DMS53 (cell line): ENCODE results near the gene IL7R.
"Not testable (repeated sequence)": the region's sequence is repeated elsewhere in the genome, so short reads cannot be mapped to it uniquely, and the experiment has no call there.

Source experiments
- DNase-seq: peaks from one replicate; lab custom pipeline; 2025; lab: John Stamatoyannopoulos, UW

IL7R gene

DNA sequence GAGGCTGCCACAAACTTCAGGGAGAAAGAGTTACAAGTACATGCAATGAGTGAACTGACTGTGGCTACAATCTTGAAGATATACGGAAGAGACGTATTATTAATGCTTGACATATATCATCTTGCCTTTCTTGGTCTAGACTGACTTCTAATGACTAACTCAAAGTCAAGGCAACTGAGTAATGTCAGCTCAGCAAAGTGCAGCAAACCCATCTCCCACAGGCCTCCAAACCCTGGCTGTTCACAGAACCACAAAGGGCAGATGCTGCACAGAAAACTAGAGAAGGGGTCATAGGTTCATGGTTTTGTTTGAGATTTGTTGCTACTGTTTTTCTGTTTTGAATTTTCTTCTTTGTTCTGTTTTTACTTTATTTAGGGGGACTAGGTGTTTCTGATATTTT is 21.0 kb downstream of the IL7R start:
- DNase-seq: no peak

DNA sequence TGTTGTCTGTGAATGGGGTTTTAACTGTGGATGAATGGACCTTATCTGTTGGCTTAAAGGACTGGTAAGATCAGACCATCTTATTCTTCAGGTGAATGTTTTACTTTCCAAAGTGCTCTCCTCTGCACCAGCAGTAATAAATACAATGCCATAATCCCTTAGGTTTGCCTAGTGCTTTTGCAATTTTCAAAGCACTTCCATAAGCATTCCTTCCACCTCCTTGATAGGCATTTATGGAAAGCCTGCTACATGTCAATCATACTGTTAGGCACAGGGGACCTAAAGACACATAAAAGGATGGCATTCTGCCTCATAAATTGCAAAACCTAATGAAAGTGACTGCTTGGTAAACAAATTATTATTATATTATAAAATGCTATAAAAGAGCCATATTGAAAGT is 21.4 kb downstream of the IL7R start:
- no peak for DNase-seq

DNA sequence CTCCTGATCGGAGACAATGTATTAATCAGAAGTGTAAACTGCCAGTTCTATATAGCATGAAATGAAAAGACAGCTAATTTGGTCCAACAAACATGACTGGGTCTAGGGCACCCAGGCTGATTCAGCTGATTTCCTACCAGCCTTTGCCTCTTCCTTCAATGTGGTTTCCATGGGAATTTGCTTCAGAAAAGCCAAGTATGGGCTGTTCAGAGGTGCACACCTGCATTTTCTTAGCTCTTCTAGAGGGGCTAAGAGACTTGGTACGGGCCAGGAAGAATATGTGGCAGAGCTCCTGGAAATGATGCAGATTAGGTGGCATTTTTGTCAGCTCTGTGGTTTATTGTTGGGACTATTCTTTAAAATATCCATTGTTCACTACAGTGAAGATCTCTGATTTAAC is 22.4 kb downstream of the IL7R start:
- DNase-seq: no peak

DNA sequence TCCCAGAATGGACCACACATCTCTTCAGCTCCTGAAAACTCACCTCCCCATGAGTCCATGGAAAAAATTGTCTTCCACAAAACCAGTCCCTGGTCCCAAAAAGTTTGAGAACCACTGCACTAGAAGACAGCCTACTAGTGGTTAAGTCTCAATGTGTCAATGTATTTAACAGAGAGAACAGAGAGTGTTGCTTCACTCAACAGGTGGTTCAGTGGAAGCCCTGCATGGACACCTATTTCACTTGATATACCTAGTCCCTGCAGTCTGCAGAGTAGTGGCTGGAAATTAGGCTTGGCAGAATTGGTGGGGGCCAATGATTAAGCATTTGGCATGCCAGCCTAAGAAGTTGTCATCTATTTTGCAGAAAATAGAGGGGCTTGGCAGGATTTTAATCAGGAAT is 23.0 kb downstream of the IL7R start:
- DNase-seq: no peak

DNA sequence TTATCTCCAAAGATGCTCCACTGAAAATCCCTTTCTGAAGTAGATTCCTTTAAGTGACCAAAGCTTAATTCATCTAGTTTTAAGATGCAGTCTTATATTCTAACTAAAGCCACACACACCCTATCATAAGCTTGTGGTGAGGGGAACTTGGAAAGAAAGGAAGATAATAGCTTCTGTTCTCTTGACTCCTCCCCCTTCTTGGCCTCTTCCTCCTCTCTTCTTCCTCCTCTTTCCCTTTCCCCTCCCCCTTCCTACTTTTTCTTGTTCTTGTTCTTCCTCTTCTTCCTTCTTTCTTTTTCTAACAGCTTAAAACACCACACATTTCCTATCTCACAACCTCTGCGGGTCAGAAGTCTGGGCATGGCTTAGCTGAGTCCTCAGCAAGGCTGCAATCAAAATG is 23.5 kb downstream of the IL7R start:
- no peak for DNase-seq

DNA sequence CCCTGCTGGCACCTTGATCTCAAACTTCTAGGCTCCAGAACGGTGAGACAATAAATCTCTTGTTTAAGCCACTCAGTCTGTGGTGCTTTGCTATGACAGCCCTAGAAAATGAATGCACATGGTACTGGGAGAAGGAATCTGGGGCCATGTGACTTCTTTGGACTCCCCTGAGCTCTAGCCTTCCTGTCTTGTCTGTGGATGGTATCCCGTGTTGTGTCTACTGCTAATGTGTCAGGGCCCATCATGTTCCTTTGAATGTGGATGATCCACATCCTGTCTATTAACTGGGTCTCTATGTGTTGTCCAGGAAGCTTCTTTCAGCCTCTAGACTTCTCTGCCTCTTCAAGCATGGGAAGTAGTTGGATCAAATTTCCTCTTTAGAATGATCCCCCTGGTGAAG is 25.1 kb downstream of the IL7R start:
- peak; percentile 3 for DNase-seq

DNA sequence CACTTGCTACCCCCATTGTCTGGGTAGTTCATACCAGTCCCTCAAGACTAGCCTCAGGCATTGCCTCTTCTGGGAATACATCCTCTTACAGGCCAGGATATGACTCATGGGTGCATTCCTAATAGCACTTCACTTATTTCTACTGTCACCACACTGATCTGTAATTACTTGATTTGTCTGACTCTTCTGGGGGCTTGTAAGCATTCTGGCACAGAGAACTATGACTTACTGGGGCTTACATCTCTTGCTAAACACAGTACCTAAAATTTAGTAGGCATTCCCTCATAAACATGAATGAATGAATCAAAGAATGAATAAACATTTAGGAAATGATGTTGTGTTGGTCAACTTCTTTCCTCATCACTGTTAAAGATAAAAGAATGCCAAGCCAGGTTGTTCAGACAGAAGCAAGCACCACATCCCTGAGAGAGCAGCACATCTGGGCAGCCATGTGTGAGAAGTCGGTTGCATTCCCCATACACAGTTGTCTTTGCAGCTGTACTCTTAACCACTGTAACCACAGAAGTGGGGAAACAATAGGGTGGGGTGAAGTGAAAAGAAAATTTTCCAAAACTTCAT is 27.6 kb downstream of the IL7R start:
- DNase-seq: peak; percentile 64

DNA sequence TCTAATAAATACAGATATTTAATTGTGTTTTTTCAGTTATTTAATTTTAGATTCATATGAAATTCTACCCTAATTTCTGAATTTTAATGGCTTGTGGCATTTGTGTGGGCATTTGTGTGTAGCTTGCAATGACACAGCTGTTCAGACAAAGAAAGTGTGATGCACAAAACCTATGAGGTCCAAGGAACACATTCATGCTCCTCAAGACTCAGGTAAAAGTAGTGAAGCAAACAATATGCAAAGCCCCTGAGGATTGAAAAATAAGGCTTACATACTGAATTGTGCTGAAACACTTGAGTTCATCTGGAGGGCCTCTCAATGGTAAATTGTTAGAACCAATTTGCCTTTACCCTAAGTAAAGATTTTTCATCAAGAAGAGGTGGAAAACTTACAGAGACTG is 28.1 kb downstream of the IL7R start:
- no peak for DNase-seq

DNA sequence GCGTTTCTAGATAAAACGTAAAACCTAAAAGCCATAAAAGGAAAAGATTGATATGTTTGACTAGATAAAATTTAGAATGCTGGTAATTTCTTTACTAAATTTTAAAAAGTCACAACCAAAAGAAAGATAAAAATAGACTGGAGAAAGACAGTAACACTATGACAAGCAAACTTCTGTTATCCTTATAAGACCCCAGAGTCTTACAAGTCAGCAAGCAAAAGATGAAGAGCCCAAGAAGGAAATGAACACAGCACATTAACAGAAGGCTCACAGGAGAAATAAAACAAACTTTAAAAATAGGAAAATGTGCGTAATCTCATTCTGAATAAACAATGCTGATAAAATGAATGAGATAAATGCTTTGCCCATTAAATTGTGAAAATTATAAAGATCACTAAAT is 29.7 kb downstream of the IL7R start:
- no peak for DNase-seq

DNA sequence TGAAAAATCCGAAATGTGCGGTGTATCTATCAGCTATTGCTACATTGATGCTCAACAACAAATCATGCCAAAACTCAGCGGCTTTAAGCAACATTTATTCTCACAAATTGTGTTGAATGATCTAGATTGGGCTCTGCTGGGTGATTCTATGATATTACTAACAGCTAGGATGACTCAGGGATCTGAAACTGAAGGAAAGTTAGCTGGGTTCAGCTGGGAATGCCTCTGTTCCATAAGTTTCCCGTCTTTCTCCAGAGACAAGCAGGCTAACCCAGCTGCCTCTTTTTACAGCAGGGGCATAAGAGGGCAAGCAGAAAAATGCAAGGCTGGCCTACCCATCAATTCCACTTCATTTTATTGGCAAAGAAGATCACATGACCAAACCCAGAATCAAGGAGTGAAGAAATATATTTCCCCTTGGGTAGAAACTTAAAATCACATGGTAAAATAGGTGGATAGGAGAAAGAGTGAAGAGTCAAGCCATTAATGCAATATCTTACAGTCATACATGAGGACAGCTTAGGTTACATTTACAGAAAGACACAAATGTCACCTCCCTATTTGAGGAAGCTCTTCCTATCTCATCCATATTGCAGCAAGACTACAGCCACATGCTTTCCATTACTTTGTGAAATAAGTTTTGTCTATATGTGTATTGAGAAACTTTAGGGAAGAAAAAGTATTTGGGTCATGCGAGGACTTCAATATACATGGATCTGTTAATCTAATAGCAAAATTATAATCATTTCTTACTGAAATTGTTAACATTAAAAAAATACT is 30.8 kb downstream of the IL7R start:
- no peak for DNase-seq

DNA sequence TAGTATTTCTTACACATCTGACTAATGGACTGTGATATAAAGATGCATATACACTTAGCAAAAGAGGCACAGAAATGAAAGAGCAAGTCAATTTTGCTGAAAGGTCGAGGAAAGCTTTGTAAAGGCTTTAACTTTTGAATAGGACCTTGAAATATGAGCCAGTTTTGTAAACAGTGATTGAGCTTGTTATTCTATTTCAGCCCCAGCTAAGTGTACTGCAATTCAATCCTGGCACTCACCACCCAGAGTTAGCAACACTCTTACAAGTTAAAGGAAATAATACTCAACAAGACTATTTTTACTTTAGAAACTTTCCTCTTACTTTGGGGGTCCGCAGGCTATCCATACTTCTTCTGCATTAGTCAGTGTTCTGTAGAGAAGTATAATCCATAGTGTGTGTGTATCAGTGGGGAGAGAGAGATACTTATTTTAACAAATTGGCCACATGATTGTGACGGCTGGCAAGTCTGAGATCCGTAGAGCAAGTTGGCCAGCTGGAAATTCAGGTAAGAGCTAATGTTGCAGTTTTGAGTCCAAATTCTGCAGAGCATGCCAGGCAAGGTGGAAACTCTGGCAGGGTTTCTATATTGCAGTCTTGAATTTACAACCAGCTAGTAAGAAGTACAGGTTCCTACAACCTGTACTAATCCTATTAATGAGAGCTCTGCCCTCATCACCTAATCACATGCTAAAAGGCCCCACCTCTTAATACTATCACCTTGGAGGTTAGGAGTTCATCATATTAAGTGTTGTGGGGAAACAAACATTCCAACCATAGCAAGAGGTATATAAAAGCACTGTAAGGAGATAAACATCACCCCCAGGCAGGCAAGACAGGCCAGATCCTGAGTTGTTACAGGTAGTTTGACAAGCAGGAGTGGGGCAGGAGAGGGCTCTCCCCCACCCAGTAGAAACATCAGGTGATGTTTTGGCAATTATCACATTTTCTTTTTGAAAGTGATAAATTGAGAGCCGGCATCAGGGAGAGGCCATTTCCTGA is 33.6 kb downstream of the IL7R start:
- peak; percentile 20 for DNase-seq

DNA sequence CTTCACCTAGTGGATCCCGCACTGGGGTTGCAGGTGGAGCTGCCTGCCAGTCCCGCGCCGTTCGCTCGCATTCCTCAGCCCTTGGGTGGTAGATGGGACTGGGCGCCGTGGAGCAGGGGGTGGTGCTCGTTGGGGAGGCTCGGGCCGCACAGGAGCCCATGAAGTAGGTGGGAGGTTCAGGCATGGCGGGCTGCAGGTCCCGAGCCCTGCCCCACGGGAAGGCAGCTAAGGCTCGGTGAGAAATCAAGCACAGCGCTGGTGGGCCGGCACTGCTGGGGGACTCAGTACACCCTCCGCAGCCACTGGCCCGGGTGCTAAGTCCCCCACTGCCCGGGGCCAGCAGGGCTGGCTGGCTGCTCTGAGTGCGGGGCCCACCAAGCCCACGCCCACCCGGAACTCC is 36.1 kb downstream of the IL7R start:
- not testable (repeated sequence) for DNase-seq

DNA sequence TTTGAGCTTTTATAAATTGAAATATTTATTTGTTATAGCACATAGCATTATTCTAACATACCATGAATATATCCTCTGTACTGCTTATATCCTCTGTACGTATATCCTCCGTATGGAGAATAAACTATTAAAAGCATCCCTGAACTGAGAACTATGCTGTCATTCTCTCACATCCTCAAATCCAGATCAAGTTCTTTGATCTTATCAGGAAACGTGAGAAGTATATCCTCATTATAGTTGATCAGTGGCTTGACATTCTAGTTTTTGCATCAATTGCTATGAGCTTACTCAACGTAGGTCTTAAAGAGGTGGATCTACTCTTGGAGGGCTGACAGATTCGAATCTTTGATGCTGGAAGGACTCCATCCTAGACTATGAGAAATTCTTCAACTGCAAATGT is 37.4 kb downstream of the IL7R start:
- DNase-seq: no peak

DNA sequence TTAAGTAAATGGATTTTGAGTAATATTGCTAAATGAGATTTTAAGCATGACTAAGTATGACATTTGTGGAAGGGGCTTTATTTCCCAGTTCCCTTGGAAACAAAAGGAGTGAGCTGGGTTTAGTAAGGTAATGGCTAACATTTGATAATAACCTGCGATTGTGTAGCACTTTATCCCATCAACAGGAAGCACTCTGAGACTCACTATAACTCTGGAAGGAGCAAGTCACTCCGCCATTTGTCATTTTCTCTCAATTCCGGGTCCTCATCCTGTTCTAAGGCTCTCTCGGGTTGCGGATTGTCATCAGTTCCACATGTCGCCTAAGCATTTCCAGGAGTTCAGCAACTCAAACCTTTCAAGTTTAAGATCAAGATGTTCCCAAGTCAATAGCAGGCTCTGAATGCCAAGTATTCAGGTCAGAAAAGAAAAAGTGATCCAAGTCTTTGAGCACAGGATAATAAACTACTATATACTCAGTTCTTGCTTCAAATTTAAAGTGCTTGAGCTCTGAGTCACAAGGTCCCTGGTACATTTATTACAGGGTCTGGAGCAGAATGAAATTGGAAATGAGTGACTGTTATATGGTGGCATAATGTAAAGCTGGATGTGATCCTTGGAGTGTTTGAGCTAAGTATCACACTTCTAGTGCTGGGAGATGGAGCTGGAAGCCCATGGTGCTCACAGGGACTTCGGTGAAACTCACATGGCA is 42.4 kb downstream of the IL7R start:
- DNase-seq: no peak

DNA sequence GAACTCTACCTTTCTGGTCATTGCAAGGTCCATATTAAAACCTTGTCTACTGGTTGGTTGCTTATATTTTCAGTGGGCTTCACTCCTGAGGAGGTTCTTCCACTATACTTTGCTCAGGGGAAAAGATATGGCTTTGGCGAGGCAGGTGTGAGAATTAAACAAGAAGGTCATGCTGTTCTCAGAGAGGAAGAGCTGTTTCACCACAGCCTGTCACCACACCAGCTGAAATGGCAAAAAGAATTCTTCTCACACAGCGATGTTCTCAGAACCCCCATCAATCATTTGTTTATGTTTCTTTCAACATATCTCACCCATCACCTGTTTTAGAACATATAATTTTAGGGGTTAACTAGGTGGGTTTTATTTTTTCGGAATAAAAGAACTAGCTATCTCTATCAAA is 43.1 kb downstream of the IL7R start:
- DNase-seq: no peak

DNA sequence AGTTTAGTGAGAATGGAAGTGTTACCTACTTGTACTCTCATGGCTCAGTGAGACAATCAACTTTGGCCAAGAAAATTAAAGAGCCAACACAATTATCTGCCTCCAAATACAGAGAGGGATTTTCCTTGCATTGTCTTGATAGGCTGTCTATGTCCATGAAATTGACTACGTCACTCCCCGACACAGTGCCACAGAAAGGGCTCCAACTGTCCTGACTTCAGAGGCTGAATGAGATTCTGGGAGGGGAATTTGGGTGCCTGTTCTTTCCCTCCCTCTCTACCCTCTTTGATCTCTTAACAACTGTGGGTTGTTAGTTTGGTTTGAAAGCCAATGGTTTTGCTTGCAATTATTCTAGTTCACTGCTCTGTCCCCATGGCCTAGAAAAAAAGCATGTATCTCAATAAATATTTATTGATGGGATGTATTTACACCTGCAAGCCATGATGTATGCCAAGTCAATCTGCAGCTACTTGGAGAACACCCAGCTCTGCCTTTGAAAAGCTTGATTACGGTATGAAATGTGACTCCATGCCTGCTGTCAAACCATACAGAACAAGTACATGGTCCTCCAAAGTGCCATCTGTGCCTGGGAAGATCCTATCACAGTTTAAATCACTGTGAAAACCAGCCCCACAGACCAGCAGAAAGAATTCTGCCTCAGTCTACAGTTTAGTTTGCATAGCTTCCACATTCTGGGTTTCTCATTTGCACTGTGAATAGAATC is 44.4 kb downstream of the IL7R start:
- no peak for DNase-seq

DNA sequence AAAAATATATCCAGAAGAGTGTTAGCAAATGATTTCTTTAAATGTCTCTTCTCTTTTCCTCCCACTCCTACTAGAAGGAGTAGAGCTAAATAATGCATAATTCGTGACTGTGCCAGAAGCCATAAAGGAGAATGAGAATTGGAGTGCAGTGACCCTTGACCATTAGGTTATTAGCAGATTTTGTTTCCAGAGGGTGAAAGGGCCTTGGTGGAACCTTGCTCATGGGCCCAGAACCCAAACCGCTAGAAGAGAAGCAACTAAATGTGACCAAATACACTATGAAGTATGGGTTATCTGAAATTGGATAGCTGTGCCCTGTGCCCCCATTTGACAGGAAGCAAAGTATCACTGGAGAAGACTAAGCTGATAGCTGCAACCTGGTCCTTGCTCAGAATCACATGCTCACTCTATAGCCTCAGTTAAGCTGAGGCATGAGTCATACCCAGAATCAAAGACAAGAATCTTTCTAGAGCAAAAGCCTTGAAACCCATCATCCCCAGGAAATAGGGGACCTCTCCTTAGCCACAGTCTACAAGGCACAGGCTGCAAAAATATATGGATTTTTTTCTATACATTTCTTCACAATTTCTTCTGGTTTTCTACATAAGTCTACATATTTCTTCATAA is 45.5 kb downstream of the IL7R start:
- DNase-seq: no peak

DNA sequence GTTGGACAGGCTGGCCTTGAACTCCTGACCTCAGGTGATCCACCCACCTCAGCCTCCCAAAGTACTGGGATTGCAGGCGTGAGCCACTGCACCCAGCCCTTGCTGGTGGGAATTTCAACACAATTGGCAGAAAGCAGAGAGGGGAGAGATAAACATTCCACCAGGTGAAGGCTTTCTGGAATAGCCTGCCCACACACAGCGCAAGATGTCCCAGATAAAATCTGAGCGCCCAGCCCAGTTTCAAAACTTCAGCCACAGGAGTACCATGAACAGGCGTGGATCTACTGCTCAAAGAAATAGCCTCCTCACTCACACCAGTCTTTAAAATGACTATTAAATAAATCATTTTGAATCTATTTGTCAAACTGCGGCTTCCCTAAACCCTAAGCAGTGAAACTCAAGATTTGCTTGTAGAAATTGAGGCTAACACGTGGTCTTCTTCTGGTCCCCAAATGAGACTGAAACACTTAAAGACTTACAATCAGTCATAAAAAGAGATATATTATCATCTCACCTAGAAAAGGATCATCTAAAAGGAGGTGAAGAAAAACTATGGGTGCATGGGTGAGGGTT is 47.0 kb downstream of the IL7R start:
- no peak for DNase-seq

DNA sequence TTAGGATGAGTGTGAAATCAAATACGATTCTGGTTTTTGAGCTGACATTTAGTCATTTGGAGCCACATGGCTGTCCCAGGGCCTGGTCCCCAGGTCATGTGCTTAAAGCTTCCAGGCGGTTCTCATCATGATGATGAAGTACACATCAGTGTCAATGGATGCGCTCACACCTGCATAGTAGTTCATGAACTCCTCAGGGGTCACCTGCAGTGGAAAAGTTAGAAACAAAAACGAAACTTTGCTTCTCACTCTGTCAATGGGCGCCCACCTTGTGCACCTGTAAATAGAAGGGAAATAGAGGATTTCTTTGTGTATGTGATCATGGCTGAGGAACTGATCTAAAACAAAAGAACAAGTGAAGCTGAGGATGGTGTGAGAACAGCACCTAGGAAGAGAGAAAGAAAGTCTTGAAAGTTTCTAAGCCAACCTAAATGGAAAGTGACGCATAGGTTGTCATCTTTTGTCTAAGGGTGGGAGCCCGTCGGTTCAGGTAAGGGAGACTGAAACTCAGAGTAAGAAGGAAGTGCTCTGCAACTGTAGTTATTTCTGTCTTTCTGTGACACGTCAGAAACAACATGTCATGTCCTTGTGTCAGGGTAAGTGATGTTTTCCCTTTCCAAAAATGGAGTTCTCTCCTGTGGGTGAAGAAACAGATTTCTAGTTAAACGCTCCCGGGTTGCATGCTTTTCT is 47.9 kb downstream of the IL7R start:
- no peak for DNase-seq

DNA sequence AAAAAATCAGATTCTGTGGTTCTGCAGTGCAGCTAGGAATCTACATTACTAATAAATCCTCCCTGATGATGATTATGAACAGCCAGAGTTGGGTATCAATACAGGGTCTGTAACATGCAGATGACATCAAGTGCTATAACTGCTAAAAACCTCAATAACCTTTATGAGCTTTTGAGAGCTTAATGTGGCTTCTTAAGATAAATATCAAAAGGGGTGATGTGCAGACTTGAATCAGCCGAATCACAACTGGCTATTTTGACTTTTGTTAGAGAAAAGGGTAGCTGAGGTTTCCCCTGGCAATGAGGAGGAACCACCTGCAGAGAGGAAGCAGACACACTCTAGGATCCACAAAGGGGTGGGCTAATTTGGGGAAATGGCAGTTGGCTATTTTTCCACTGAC is 51.5 kb downstream of the IL7R start:
- DNase-seq: no peak
